ENCODE results near the gene CFAP299.
"Not testable (repeated sequence)": the region's sequence is repeated elsewhere in the genome, so short reads cannot be mapped to it uniquely, and the experiment has no call there.

CFAP299 gene

DNA sequence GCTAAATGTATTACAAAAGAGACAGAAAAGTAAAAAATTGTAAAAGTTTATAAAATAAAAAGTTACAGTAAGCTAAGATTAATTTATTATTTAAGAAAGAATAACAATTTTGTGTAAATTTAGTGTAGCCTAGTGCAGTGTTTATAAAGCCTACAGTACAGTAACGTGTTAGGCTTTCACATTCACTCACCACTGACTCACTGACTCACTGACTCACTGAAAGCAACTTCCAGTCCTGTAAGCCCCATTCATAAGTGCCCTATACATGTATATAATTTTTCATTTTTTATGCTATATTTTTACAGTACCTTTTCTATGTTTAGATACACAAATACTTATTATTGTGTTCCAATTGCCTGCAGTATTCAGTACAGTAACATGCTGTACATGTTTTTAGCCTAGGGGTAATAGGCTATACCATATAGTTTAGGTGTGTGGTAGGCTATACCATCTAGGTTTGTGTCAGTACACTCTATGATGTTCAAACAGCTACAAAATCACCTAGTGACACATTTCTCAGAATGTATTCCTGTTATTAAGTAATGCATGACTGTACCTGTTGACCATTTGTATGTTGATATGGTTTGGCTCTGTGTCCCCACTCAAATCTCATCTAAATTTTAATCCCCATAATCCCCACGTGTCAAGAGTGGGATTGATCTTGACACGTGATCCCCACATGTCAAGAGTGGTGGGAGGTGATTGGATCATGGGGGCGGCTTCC lies 57.9 kb downstream of the CFAP299 start:
- FAIRE-seq, result no peak

DNA sequence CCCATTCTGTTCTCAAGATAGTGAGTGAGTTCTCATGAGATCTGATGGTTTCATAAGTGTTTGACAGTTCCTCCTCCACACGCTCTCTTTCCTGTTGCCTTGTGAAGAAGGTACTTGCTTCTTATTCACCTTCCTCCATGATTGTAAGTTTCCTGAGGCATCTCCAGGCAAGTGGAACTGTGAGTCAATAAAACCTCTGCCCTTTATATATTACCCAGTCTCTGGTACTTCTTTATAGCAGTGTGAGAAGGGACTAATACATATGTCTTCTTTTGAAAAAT lies 58.4 kb downstream of the CFAP299 start:
- no peak for FAIRE-seq

DNA sequence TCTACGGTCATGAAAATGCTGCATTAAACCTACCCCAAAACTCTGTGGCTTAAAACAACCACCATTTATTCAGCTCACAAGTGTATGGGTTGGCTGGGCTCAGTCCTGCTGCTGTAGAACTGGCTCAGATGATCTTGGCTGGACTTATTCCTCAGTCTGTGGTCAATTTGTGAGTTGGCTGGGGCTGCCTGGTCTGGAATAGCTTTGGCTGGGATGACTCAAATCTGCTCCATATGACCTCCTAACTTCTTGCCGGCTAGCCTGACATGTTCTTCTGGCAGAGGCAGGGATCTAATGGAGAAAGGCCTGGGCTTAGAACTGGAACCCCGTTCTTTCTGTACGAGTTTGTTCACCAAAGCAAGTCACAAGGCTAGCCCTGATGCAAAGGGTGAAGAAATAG lies 71.7 kb downstream of the CFAP299 start:
- no peak for FAIRE-seq

DNA sequence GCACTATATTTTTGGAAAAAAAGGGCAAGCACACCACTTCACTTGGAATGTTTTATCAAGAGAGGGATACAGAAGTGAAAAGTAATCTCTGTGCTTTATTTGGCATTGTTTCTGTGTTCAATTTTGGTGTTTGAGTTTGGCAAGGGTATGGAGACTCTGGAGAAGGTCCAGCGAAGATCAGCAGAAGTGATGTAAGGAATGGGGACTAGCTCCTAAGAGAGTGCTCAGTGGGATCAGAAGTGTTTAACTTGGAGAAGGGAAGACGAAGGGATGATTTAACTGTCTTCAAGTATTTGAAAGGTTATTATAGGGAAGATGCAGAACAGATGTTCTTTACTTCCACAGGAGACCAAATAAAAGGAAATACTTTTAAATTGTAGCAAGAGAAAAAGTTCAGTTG lies 74.3 kb downstream of the CFAP299 start:
- no peak for FAIRE-seq

DNA sequence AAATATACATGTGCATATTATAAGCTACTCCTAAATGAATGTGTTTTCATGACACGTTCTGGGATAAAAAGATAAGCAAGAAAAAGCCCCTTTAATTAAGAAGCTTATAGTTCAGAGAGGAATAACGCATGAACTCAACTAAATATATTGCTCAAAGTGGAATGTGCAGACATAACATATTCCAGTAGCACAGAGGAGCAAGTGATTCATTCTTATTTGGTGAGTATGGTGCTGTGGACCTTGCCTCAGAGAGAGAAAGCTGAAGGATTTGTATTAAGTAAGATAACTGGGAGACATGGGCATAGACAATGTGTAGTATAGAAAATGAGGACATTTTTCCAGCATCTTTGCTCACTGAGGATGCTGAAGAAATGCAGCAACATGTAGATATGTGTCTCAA lies 76.8 kb downstream of the CFAP299 start:
- FAIRE-seq, result no peak

DNA sequence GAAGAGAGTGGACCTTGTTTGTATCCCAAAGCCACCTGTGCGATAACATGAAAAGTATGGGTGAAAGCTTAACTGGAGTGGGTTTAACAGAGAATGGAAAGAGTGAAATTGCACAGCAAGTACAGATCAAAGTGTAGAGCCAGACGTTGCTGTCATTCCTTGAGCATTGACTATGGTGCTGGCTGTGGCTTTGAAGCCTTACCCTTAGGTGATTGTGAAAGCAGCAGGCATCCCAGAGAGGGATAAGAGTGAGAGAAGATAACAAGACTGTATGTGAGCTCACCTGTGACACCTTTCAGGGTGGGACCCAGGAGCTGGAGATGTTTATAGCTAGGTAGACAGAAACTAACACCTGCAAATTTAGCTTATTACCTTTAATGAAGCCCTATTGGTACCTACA lies 77.6 kb downstream of the CFAP299 start:
- no peak for FAIRE-seq

DNA sequence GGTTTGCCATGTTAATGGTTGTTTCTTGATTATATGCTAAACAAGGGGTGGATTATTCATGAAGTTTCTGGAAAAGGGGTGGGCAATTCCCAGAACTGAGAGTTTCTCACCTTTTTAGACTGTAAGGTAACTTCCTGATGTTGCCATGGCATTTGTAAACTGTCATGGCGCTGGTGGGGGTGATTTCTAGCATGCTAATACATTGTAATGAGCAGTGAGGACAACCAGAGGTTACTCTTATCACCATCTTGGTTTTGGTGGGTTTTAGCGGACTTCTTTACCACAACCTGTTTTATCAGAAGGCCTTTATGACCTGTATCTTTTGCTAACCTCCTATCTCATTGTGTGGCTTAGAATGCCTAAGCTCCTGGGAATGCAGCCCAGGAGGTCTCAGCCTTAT lies 81.5 kb downstream of the CFAP299 start:
- no peak for FAIRE-seq

DNA sequence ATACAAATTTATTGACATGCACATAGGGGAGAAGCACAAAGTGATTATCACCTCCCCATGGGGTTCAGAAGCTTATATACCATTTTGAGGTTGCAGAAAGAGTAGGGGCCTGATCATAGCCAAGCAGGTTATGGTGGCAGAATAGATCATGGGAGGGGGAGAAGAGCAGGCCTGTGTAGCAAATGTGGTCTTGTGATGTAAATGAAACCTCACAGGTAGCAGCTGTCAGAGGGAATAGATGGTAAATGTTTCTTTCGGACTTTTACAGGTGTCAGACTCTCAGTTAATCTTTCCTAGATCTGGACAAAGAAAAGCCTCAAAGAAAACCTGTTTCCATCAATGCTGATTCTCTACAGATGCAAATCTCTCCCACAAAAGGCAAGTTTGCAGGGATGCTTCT lies 84.4 kb downstream of the CFAP299 start:
- no peak for FAIRE-seq

DNA sequence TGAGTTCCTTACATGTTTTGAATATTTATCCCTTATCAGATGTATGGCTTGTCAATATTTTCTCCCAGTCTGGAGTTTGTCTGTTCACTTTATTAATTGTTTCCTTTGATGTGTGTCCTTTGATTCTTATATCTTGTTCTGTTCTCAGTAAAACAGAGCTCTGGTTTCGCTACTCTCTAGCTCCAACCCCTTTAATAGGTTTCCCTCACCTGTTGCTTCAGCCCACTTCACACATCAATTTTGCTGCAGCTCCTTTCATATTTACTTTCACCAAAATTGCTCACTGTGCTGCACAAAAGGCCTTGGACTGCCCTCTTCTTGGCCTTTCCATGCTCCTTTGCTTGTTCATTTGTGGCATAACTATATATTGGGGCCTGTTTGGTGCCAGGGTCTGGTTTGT lies 85.1 kb downstream of the CFAP299 start:
- FAIRE-seq, result no peak

DNA sequence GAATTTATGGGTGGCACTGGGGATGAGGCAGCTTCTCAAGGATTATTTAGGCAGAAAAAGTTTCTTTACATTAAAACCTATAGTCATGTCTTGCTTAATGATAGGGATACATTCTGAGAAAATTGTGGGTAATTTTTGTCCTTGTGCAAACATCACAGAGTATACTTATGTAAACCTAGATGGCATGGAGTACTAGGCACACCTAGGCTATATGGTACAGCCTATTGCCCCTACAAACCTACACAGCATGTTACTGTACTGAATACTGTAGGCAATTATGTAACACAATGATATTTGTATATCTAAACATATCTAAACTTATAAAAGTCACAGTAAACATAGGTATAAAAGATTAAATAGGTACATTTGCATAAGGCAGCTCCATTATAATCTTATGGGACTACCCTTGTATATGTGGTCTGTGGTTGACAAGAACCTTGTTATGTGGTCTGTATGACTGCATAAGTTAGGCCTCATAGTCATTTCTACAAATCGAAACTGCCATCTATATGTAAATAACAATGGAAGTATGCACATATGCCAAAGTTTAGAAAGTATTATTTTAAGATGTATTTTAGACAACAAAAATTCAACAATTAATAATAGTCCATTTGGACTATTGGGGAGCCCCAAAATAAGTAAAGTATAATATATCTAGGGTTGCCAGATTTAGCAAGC lies 87.3 kb downstream of the CFAP299 start:
- no peak for FAIRE-seq

DNA sequence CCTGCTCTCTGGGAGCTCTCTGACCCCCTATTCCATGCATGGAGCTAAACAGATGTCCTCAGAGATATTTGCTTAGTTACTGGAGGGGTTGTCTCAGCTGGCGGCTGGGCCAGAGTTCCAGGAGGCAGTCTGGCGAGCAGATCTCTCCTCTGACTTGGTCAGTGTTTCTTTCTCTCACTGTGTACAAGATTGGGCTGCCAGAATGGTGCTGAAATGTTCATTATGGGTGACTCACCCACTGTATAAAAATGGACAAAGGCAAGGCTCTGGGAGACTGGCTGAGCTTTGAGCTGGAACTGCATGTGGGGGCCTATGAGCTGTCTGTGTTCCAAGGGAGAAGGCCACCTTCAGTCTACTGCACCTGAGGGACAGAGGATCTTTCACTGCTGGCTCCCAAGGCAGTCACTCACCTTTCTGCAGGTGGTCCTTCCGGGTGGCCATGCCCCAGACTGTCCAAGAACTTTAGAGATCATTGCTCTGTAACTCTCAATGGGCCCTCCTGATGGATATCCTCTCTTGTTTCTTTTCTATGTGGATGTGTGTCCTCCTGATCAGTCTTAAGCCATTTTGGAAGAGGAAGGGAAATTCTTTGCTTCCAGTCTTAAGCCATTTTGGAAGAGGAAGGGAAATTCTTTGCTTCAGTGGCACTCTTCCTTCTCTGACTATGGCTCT lies 88.2 kb downstream of the CFAP299 start:
- no peak for FAIRE-seq

DNA sequence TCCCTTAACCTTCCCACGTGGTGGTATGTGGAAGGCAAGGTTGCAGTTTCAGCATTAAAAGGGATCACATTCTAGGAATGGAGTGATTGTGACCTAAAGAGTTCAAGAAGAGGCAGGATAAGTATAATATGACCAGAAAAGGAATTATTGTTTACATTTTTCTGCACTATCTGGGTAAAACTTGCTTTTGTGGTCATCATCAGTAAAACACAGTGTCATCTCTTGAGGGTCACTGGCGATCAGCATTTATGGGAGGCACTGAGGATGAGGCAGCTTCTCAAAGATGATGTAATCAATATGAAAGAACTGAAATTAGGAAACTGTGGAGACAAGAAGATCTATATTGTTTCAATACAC lies 88.7 kb downstream of the CFAP299 start:
- no peak for FAIRE-seq

DNA sequence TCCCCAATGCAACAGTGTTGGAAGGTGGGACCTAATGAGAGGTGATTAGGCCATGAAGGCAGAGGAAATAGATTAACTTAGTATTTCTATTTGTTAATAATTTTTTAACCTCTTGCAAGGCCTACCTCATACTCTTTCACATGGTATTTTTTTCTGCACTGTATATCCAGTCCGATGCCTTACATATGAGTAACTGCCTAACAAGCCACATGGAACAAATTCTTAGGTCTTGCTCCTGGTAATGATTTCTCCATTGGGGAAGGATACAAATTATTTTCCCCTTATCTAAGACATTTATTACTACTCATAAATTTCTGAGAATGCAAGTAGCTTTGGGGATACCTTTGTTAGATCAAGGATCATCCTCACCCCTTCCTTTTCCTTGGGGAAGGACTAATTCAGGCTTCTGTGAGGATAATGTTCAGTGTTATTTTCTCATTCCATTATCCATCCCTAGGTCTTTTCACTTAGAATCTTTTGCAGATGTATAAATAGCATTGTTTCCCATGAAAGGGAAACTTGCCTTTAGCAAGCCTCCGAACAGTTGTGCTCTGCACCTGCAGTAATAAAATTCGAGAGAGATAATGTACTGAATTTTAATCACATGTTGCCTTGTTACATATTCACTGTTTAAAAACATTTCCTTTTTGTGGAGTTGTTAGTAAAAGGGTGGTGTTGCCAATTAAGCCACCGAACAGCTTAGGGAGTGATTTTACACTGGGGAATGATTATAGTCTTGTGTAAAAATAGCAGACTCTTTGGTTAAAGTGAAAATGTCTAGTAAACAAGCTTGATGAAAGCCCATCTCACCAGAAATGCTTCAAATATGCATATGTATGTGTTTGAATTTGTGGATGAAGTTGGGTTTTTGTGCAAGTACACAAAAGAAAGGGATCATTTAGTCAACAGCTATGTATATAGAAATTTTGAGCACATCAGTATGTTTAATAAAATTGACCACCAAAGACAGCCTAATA lies 89.9 kb downstream of the CFAP299 start:
- FAIRE-seq, result no peak

DNA sequence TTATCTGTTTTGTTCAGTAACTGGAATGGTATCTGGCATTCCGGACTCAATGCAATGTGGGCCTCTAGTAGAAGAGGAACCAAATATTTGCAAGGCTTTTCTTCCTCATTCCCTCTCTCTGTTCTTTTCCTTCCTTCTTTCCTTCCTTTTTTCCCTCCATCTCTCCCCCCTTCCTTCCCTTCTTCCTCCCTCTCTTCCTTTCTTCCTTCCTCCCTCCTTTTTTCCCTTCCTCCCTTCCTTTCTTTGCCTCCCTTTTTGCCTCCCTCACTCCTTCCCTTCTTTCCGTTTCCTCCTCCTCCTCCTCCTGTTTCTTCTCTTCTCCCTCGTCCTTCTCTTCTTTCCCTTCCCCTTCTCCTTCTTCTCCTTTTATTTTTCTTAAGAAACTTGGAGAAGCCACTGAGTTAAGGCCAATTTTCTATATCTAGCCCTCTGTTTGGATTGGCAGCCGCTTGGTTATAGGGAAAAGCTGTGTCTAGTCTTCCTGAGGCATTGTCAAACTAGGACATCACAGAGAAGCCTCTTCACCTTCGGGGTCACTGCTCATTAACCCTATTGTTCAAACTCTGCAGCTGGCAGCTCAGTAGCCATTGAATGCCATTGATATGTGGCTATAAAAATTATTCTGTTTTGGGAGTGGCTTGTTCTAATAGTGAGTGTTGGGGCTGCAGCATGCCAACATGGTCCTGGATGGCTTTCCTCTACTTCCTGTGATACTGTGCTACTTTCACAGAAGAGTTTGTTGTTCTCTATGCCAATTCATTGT lies 95.9 kb downstream of the CFAP299 start:
- FAIRE-seq, result no peak

DNA sequence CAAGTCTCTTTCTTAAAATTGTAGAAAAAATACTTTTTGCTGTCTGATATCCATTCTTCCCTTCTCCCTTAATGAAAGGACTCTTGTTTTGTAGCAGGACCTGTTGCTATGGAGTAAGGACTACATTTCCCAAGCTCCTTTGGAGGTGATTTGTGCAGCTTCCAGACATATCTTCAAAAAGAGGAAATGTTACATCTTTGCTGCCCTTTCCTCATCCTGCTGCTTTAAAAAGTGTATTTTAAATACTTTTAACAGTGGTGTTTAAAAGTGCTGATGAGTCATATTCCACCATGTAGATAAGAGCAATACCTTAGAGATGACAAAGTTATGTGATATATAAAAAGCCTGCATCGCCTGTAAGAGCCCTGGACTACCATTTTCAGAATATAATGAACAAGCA lies 98.7 kb downstream of the CFAP299 start:
- FAIRE-seq, result no peak

DNA sequence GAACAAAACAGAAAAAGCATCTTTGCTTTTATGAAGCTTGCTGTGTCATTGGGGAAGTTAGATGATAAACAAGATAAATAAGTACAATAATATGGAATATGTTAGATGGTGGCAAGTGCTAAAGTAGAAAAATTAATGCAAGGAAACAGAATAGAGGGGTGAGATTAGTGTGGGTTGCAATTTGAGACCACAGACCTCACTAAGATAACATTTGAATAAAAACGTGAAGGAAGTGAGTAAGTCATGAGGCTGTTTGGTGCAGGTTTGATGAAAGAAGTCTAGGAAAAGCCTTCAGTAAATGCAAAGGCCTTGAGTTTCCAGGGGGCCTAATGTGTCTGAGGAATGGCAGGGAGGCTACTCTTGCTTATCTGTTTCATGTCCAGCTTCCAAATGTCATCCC lies 102.5 kb downstream of the CFAP299 start:
- no peak for FAIRE-seq

DNA sequence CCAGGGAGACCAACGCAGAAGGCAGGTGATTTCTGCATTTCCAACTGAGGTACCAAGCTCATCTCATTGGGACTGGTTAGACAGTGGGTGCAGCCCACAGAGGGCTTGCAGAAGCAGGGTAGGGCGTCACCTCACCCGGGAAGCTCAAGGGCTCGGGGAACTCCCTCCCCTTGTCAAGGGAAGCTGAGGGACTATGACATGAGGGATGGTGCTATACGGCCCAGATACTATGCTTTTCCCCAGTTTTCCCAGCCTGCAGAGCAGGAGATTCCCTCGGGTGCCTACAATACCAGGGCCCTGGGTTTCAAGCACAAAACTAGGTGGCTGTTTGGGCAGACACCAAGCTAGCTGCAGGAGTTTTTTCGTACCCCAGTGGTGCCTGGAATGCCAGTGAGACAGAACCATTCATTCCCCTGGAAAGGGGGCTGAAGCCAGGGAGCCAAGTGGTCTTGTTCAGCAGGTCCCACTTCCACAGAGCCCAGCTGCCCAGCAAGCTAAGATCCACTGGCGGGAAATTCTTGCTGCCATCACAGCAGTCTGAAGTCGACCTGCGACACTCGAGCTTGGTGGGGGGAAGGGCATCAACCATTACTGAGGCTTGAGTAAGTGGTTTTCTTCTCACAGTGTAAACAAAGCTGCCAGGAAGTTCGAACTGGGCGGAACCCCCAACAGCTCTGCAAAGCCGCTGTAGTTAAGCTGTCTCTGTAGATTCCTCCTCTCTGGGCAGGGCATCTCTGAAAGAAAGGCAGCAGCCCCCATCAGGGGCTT lies 103.9 kb downstream of the CFAP299 start:
- not testable (repeated sequence) for FAIRE-seq

DNA sequence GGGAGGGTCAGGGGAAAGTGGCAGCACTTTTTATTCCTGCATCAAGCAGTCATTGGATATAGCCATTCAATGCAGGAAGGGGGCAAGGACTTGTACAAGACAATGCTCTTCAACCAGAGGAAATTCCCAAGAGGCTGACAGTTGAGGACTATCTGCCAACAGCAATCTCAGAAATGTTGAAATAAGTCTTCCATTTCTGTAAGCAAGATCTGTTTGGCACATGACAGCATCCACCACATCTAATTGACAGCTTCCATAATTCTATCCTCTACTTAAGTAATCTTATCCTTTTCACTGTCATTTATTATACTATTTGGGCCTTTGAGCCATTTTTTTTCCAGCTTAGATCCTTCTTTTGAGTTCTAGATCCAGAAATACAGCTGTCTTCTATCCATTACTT lies 110.7 kb downstream of the CFAP299 start:
- FAIRE-seq, result no peak

DNA sequence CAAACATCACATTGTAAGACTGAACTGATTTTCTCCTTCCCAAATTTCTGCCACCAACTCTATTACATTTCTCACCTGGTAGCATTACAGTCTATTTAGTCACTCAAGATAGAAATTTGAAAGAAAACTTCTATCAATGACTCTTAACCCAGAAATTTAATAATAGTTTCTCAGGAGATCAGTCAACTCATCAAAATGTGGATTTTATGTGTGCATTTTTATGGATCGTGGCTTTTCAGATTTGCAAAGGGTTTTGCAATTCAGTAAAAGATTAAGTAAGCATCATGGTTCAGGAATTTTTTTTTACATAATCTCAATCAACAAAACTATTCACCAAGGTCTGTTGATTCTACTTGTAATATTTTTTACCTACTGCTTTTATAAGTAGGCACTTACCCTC lies 111.1 kb downstream of the CFAP299 start:
- no peak for FAIRE-seq

DNA sequence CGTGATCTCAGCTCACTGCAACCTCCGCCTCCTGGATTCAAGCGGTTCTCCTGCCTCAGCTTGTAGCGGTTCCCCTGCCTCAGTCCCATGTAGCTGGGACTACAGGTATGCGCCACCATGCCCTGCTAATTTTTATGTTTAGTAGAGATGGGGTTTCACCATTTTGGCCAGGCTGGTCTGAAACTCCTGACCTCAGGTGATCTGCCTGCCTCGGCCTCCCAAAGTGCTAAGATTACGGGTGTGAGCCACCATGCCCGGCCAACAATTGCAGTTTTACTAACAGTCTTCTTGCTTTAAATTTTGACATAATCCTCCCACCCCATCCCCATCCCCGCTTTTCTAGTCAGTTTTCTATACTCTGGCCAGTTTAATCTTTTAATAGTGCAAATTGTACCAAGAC lies 112.0 kb downstream of the CFAP299 start:
- no peak for FAIRE-seq

DNA sequence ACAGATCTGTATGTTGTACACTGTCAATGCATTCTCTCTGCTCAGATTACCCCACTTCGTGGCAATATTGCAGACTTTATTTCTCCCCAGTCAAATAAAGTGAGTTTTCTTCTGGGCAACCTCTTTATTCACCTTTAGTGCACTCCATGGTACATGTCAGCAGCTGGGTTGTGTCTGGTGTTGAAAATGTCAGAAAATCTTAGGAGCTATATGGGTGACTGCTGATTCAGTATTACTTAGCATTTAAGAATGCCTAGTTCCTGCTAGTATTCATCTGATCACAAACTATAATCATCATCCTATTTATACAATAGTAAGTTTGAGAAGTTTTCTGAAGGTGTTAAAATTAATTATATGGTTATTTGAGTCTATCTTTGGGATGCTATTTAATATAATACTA lies 112.5 kb downstream of the CFAP299 start:
- no peak for FAIRE-seq

DNA sequence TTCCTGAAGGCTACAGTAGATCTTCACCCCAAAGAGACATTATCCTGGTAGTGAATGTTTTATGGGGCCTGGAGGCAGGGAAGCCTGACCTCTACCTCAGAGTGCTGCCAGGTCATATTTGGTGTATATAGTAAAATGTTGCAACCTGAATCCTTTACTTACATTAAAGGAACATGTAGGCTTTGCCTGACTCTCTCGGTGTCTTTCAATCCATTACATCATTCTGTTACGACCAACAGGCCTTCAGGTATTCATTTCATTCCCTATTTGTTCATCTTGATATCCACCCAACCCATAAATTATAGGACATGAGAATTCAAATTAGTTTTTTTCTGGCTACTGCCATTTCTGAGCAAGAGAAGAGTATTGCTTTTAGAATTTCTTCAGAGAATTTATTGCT lies 116.5 kb downstream of the CFAP299 start:
- no peak for FAIRE-seq
